GM21447 (cell line): ENCODE measurements around the gene CCL15.
"Not testable (repeated sequence)": the region's sequence is repeated elsewhere in the genome, so short reads cannot be mapped to it uniquely, and the experiment has no call there.

Experiments used
- ATAC-seq: cut with Tn5 transposase; IDR thresholded peaks from one replicate; pipeline ENCODE4 v1.9.1; 2021; ENCODE audit not compliant: unreplicated experiment

The CCL15 gene, protein sequence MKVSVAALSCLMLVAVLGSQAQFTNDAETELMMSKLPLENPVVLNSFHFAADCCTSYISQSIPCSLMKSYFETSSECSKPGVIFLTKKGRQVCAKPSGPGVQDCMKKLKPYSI

GRCh38 chr17:36001110-36001771 lies at the start of gene CCL15:
TSS of gene CCL15 (minus strand) at chr17:36001553. CDS start at chr17:36001492, 61 bp downstream.
- no peak for ATAC-seq

GRCh38 chr17:36049643-36050042 lies 48.3 kb upstream of the CCL15 start:
- ATAC-seq, result no peak

DNA sequence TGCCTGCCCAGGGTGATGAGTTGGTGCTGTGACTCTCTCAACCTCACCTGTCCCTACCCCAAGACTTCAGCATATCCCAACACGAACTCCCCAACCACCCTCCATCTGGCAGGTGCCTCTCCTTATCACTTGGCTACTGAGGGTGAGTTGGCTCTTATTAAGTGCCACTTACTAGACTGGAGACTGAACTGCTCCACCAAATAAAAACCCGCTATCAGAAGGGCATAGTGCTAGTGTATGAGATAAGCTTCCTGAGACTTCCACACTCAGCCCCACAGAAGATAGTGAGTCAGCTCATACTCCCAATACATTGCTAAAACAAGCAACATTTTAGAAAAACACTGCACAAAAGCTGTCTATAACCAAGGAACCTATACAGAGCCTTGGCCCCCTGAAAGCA lies 46.7 kb upstream of the CCL15 start:
- no peak for ATAC-seq

GRCh38 chr17:36036235-36036634 lies 34.9 kb upstream of the CCL15 start:
- ATAC-seq, result no peak

- no peak for ATAC-seq
Observed at GRCh38 chr17:36034127-36034526, 32.8 kb upstream of the CCL15 start.

- no peak for ATAC-seq
Observed at GRCh38 chr17:36030956-36031355, 29.6 kb upstream of the CCL15 start.

GRCh38 chr17:36027761-36028160 lies 26.4 kb upstream of the CCL15 start:
- no peak for ATAC-seq

GRCh38 chr17:36024106-36024869 lies 22.9 kb upstream of the CCL15 start:
- ATAC-seq, result no peak

DNA sequence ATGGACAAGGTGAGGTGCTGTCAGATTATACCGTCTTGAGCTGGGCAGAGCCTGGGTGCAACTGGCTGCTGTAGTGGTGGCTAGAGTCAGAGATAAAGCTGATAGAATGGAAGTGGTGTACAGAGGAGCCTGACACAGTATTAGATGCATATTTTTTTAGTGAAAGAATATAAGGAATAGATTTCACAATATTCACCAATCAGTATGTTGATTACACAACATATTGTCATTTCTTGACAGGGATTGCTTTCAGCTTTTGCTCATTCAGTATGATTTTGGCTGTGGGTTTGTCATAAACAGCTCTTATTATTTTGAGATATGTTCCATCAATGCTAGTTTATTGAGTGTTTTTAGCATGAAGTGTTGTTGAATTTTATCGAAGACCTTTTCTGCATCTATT lies 18.1 kb upstream of the CCL15 start:
- ATAC-seq, result no peak

GRCh38 chr17:36017799-36018198 lies 16.4 kb upstream of the CCL15 start, which contains the start of gene CCL23:
TSS of gene CCL23 (minus strand) at chr17:36017972. CDS start at chr17:36017897, 75 bp downstream.
- ATAC-seq, result no peak

- ATAC-seq, result no peak
Observed at GRCh38 chr17:36016555-36016954, 15.2 kb upstream of the CCL15 start.

GRCh38 chr17:36015895-36016294 lies 14.5 kb upstream of the CCL15 start:
- not testable (repeated sequence) for ATAC-seq

GRCh38 chr17:36014946-36015345 lies 13.6 kb upstream of the CCL15 start:
- ATAC-seq, result no peak

DNA sequence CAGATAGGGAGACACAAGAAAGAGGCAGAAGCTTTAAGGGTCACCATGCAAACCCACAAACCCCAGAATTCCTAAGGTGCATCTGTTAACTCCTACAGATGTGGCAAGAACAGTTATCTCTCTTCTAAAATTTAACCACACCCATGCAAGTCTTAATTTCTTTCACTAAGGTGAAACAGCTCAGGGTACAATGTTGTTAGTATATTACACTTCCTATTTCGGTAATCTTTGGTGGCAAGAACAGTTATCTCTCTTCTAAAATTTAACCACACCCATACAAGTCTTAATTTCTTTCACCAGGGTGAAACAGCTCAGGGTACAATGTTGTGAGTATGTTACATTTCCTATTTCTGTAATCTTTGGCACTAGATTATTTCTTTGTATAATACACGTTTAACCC lies 9.8 kb upstream of the CCL15 start:
- no peak for ATAC-seq

- ATAC-seq, result no peak
Observed at GRCh38 chr17:36008998-36009665, 7.8 kb upstream of the CCL15 start.

GRCh38 chr17:36004594-36005108 lies 3.3 kb upstream of the CCL15 start:
- ATAC-seq, result no peak

DNA sequence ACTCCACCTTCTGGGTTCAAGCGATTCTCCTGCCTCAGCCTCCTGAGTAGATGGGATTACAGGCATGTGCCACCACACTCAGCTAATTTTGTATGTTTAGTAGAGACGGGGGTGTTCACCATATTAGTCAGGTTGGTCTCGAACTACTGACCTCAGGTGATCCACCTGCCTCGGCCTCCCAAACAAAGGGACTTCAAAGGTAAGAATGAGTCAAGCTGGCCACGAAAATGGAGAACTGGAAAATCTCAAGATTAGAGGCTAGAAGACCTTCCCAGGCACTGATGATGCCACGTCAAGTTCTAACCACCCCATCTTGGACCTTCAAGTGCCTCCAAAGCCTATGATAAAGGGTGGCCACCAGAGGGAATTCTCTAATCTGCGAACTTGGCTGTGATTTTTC lies 1.3 kb upstream of the CCL15 start:
- ATAC-seq, result no peak

GRCh38 chr17:36001862-36002603 lies 680 bp upstream of the CCL15 start:
- ATAC-seq, result no peak

GRCh38 chr17:36000732-36001109 lies 632 bp downstream of the CCL15 start:
- ATAC-seq, result no peak

- ATAC-seq, result no peak
Observed at GRCh38 chr17:35998756-35999155, 2.6 kb downstream of the CCL15 start.

DNA sequence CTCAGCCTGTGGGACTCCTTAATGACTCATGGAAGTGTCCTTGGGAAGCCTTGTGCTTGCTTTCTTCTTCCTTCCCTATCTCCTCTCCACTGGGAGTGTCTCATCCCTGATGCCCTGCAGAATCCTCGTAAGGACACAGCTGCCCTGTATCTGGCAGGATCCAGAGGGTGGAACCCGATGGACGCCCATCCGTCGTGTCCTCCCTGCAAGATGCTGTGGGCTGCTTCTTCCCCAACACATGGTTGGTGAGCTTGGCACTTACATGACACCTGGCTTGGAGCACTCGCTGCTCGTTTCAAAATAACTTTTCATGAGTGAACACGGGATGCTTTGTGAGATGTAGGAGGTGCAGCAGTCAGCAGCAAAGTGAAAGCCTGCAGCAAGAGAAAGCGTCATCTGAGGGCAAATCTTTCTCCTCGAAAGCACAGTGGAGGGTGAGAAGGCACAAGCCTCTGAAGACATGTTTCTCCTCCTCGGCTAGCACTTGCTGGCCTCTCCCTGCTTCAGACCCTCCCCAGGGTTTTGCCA lies 3.3 kb downstream of the CCL15 start:
- no peak for ATAC-seq
